ENCODE results near the gene CYSLTR2.

Gene CYSLTR2

DNA sequence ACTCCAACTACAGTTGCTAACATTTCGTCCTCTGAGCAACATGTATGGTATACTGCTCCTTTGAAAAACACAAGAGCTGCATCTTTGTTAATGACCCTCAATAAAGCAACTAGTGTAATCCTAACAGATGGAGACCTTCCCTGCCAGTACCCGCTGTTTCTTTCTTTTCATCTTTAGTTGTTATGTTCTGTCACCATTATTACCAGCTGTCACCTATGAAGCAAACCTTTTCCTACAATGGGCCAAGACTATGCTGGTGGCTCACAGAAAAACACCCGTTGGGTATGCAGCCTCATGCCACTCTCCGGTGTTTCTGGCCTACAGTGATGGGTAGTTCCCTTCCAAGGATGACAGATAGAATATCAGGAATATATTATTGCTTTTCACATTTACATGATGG, 29.7 kb upstream of the CYSLTR2 start:
- no peak overlapping the region for H4K8ac ChIP-seq (ENCODE audit: low read depth, low read length)
- H3K27ac ChIP-seq (replicated peaks; ENCODE audit: low read length) = no peak overlapping the region
- no peak overlapping the region for H2BK15ac ChIP-seq (ENCODE audit: low read length)
- peaks cover 2% of the 10 kb centered on the region in 2 donors for H3K9me3 ChIP-seq (replicated peaks in 1 of 2; ENCODE audit: control insufficient read depth in 2 of 2, insufficient read depth in 1 of 2, low read depth in 1 of 2, low read length in 2 of 2)
- no peak overlapping the region for H2BK12ac ChIP-seq (ENCODE audit: low read length)
- H3K4me2 ChIP-seq (ENCODE audit: insufficient read depth, low read length, poor library complexity, severe bottlenecking) = no peak overlapping the region
- no peaks in the 10 kb centered on the region for H3K79me1 ChIP-seq (ENCODE audit: low read depth, low read length)
- no peak overlapping the region for H3K14ac ChIP-seq (ENCODE audit: low read length)
- no peak for DNase-seq (ENCODE audit: low spot score)
- H3K27me3 ChIP-seq (ENCODE audit: control insufficient read depth in 3 of 3, insufficient read depth in 3 of 3, low read depth in 1 of 3, low read length in 3 of 3) = no peaks in the 10 kb centered on the region
- no peak overlapping the region for H2BK5ac ChIP-seq (ENCODE audit: low read length)
- no peak overlapping the region for H2BK120ac ChIP-seq (ENCODE audit: low read depth, low read length)
- H3K36me3 ChIP-seq (replicated peaks in 1 of 2; ENCODE audit: control insufficient read depth in 2 of 2, insufficient read depth in 2 of 2, low read length in 2 of 2) = no peaks in the 10 kb centered on the region
- H4K91ac ChIP-seq (ENCODE audit: low read depth, low read length, poor library complexity) = no peak overlapping the region
- no peak overlapping the region for H3K18ac ChIP-seq (ENCODE audit: low read length)
- H3K4ac ChIP-seq (ENCODE audit: low read length) = no peak overlapping the region
- no peaks in the 10 kb centered on the region for H3K4me1 ChIP-seq (ENCODE audit: control insufficient read depth in 2 of 2, insufficient read depth in 1 of 2, low read depth in 1 of 2, low read length in 2 of 2)
- no peak overlapping the region for H3K4me3 ChIP-seq (ENCODE audit: low read length in 2 of 2)
- no CpG with 5 or more reads among the region's 4 CpGs for WGBS, 2 donors (ENCODE audit: extremely low coverage in 2 of 2, insufficient read length in 2 of 2, insufficient replicate concordance in 1 of 2)
- no peak overlapping the region for H2AK5ac ChIP-seq (ENCODE audit: low read depth, low read length)
- H2AFZ ChIP-seq (ENCODE audit: low read length) = no peak overlapping the region
- no peak overlapping the region for H3K9ac ChIP-seq (ENCODE audit: low read depth, low read length, poor library complexity)
- no peak overlapping the region for H3K23ac ChIP-seq (ENCODE audit: low read depth, low read length, poor library complexity)

DNA sequence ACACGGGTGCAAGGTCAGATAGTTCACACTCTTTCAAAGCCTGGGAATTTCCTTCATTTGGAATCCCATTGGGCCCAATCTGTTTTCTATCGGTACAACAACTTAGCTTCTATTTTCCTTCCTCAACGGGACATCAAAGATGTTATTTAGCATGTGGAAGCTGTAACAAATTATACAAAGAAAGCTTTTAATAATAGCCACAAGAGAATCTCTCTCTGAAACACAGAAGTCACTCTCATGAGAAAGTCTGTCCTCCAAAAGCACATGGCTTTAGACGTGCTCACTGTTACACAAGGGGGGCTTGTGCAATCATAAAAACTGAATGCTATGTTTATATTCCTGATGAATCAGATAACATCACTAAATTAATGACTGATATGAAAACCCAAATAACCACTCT, 28.9 kb upstream of the CYSLTR2 start:
- H3K79me1 ChIP-seq (ENCODE audit: low read depth, low read length) = no peaks in the 10 kb centered on the region
- H2AK5ac ChIP-seq (ENCODE audit: low read depth, low read length) = no peak overlapping the region
- H3K4me3 ChIP-seq (ENCODE audit: low read length in 2 of 2) = no peak overlapping the region
- no peak overlapping the region for H2BK12ac ChIP-seq (ENCODE audit: low read length)
- no peak overlapping the region for H2BK15ac ChIP-seq (ENCODE audit: low read length)
- no peaks in the 10 kb centered on the region for H3K36me3 ChIP-seq (replicated peaks in 1 of 2; ENCODE audit: control insufficient read depth in 2 of 2, insufficient read depth in 2 of 2, low read length in 2 of 2)
- H3K4ac ChIP-seq (ENCODE audit: low read length) = no peak overlapping the region
- H3K27ac ChIP-seq (replicated peaks; ENCODE audit: low read length) = no peak overlapping the region
- H3K4me1 ChIP-seq (ENCODE audit: control insufficient read depth in 2 of 2, insufficient read depth in 1 of 2, low read depth in 1 of 2, low read length in 2 of 2) = no peaks in the 10 kb centered on the region
- H2BK120ac ChIP-seq (ENCODE audit: low read depth, low read length) = no peak overlapping the region
- no peak overlapping the region for H3K14ac ChIP-seq (ENCODE audit: low read length)
- H3K18ac ChIP-seq (ENCODE audit: low read length) = no peak overlapping the region
- H4K8ac ChIP-seq (ENCODE audit: low read depth, low read length) = no peak overlapping the region
- no peak overlapping the region for H3K4me2 ChIP-seq (ENCODE audit: insufficient read depth, low read length, poor library complexity, severe bottlenecking)
- no peak overlapping the region for H2AFZ ChIP-seq (ENCODE audit: low read length)
- peaks cover 0 to 2% of the 10 kb centered on the region in 2 donors for H3K9me3 ChIP-seq (replicated peaks in 1 of 2; ENCODE audit: control insufficient read depth in 2 of 2, insufficient read depth in 1 of 2, low read depth in 1 of 2, low read length in 2 of 2)
- DNase-seq (ENCODE audit: low spot score) = no peak
- no peaks in the 10 kb centered on the region for H3K27me3 ChIP-seq (ENCODE audit: control insufficient read depth in 3 of 3, insufficient read depth in 3 of 3, low read depth in 1 of 3, low read length in 3 of 3)
- H4K91ac ChIP-seq (ENCODE audit: low read depth, low read length, poor library complexity) = no peak overlapping the region
- no peak overlapping the region for H3K9ac ChIP-seq (ENCODE audit: low read depth, low read length, poor library complexity)
- no peak overlapping the region for H2BK5ac ChIP-seq (ENCODE audit: low read length)
- no CpG with 5 or more reads among the region's 4 CpGs for WGBS, 2 donors (ENCODE audit: extremely low coverage in 2 of 2, insufficient read length in 2 of 2, insufficient replicate concordance in 1 of 2)
- H3K23ac ChIP-seq (ENCODE audit: low read depth, low read length, poor library complexity) = no peak overlapping the region

DNA sequence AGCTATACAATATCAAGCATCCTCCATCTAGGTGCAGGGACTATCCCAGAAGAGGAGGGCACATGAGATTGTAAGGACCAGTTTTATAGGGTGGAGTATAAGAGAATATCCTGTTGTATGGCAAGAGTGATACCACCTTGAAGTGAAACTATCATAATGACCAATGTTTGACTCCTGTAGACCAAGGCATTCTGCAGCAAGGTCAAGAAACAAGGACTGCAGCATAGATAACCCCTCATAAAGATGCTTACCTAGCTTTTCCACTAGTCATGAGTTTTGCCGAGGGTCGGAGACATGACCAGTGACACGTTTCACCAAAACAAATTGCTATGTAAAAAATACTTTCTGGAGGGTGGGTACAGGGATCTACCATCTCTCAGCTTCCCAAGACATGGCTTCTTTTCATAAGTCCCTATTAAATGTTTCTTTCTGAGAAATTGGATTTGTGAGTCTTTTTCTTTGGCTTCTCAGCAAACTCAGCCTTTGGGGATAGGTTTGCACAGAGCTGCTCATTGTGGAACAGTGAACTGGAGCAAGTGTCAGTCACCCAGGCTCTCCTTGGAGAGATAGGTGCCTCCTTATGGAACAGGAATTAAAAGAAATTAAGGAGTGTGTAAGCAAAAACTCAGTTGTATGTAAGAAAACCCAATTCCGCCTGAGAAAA, 28.2 kb upstream of the CYSLTR2 start:
- Histone ChIP-seq H3K9me3 (replicated peaks in 1 of 2; ENCODE audit: control insufficient read depth in 2 of 2, insufficient read depth in 1 of 2, low read depth in 1 of 2, low read length in 2 of 2) (peaks cover 0 to 2% of the 10 kb centered on the region in 2 donors), H3K14ac (ENCODE audit: low read length) (no peak overlapping the region), H2BK15ac (ENCODE audit: low read length) (no peak overlapping the region), H3K27me3 (ENCODE audit: control insufficient read depth in 3 of 3, insufficient read depth in 3 of 3, low read depth in 1 of 3, low read length in 3 of 3) (no peaks in the 10 kb centered on the region), H2BK5ac (ENCODE audit: low read length) (no peak overlapping the region), H3K4me1 (ENCODE audit: control insufficient read depth in 2 of 2, insufficient read depth in 1 of 2, low read depth in 1 of 2, low read length in 2 of 2) (no peaks in the 10 kb centered on the region), H3K27ac (replicated peaks; ENCODE audit: low read length) (no peak overlapping the region), H2BK120ac (ENCODE audit: low read depth, low read length) (no peak overlapping the region), H4K91ac (ENCODE audit: low read depth, low read length, poor library complexity) (no peak overlapping the region), H4K8ac (ENCODE audit: low read depth, low read length) (no peak overlapping the region), H3K79me1 (ENCODE audit: low read depth, low read length) (no peaks in the 10 kb centered on the region), H3K18ac (ENCODE audit: low read length) (no peak overlapping the region), H3K9ac (ENCODE audit: low read depth, low read length, poor library complexity) (no peak overlapping the region), H3K4me2 (ENCODE audit: insufficient read depth, low read length, poor library complexity, severe bottlenecking) (no peak overlapping the region), H3K4me3 (ENCODE audit: low read length in 2 of 2) (no peak overlapping the region), H3K23ac (ENCODE audit: low read depth, low read length, poor library complexity) (no peak overlapping the region), H2AFZ (ENCODE audit: low read length) (no peak overlapping the region), H3K36me3 (replicated peaks in 1 of 2; ENCODE audit: control insufficient read depth in 2 of 2, insufficient read depth in 2 of 2, low read length in 2 of 2) (no peaks in the 10 kb centered on the region), H2AK5ac (ENCODE audit: low read depth, low read length) (no peak overlapping the region), H3K4ac (ENCODE audit: low read length) (no peak overlapping the region), H2BK12ac (ENCODE audit: low read length) (no peak overlapping the region)
- WGBS, 2 donors (ENCODE audit: extremely low coverage in 2 of 2, insufficient read length in 2 of 2, insufficient replicate concordance in 1 of 2) = no CpG with 5 or more reads among the region's 4 CpGs
- no peak for DNase-seq (ENCODE audit: low spot score)

DNA sequence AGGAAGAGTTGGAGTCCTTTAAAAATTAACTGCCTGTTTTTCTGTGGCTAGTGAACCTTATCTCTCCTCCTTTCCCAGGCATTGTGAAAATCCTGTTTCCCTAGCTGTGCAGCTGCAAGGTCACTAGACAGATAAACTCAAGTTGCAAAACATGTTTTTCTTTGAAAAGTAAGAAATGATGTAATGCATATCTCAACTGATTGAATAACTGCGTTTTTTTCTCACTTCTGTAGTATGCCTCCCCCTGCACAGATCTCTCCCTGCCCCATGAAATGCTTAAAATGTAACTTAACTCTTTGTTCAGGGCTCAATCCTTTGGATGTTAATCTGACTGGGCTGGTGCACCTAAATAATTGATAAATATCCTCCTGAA, 27.7 kb upstream of the CYSLTR2 start:
- Histone ChIP-seq H3K9me3 (replicated peaks in 1 of 2; ENCODE audit: control insufficient read depth in 2 of 2, insufficient read depth in 1 of 2, low read depth in 1 of 2, low read length in 2 of 2) (peaks cover 0 to 2% of the 10 kb centered on the region in 2 donors), H3K4ac (ENCODE audit: low read length) (no peak overlapping the region), H4K91ac (ENCODE audit: low read depth, low read length, poor library complexity) (no peak overlapping the region), H3K4me3 (ENCODE audit: low read length in 2 of 2) (no peak overlapping the region), H2AFZ (ENCODE audit: low read length) (no peak overlapping the region), H3K14ac (ENCODE audit: low read length) (no peak overlapping the region), H2BK5ac (ENCODE audit: low read length) (no peak overlapping the region), H2AK5ac (ENCODE audit: low read depth, low read length) (no peak overlapping the region), H3K36me3 (replicated peaks in 1 of 2; ENCODE audit: control insufficient read depth in 2 of 2, insufficient read depth in 2 of 2, low read length in 2 of 2) (no peaks in the 10 kb centered on the region), H3K4me1 (ENCODE audit: control insufficient read depth in 2 of 2, insufficient read depth in 1 of 2, low read depth in 1 of 2, low read length in 2 of 2) (no peaks in the 10 kb centered on the region), H2BK12ac (ENCODE audit: low read length) (no peak overlapping the region), H3K18ac (ENCODE audit: low read length) (no peak overlapping the region), H3K9ac (ENCODE audit: low read depth, low read length, poor library complexity) (no peak overlapping the region), H2BK120ac (ENCODE audit: low read depth, low read length) (no peak overlapping the region), H3K23ac (ENCODE audit: low read depth, low read length, poor library complexity) (no peak overlapping the region), H3K27ac (replicated peaks; ENCODE audit: low read length) (no peak overlapping the region), H3K27me3 (ENCODE audit: control insufficient read depth in 3 of 3, insufficient read depth in 3 of 3, low read depth in 1 of 3, low read length in 3 of 3) (no peaks in the 10 kb centered on the region), H3K4me2 (ENCODE audit: insufficient read depth, low read length, poor library complexity, severe bottlenecking) (no peak overlapping the region), H3K79me1 (ENCODE audit: low read depth, low read length) (no peaks in the 10 kb centered on the region), H4K8ac (ENCODE audit: low read depth, low read length) (no peak overlapping the region), H2BK15ac (ENCODE audit: low read length) (no peak overlapping the region)
- no peak for DNase-seq (ENCODE audit: low spot score)
- no CpG with 5 or more reads among the region's 1 CpG for WGBS, 2 donors (ENCODE audit: extremely low coverage in 2 of 2, insufficient read length in 2 of 2, insufficient replicate concordance in 1 of 2)
